OCI-LY1 (cell line): Measurements from ENCODE around the gene WDR20.
A peak's percentile ranks its signal among the peaks of the same experiment; 100 is the strongest.

ENCODE experiments used
- H2AFZ ChIP-seq: fragments of 200-600 bp; sonication (generic), shearing (Covaris generic); 2 replicates; pipeline ENCODE4 v1.6.0; 2014; ENCODE audit warnings: antibody characterized with exemption, mild to moderate bottlenecking, low read length
- H3F3A ChIP-seq: fragments of 200-600 bp; sonication (generic), shearing (Covaris generic); 2 replicates; pipeline ENCODE4 v1.6.0; 2014; ENCODE audit warnings: mild to moderate bottlenecking, antibody characterized with exemption, low read length, moderate library complexity; ENCODE audit not compliant: insufficient read depth
- H3K27ac ChIP-seq: fragments of 200-600 bp; sonication (generic); 2 replicates; pipeline ENCODE4 v1.5.1; 2014; ENCODE audit warnings: low read length, mixed run types, mild to moderate bottlenecking, low read depth; ENCODE audit not compliant: poor library complexity, severe bottlenecking
- H3K27me3 ChIP-seq: fragments of 200-600 bp; sonication (generic); 2 replicates; pipeline ENCODE4 v1.6.0; 2014; ENCODE audit warnings: antibody characterized with exemption, mild to moderate bottlenecking, low read length, moderate library complexity; ENCODE audit not compliant: insufficient read depth
- H3K36me3 ChIP-seq: fragments of 200-600 bp; sonication (generic); 2 replicates; pipeline ENCODE4 v1.6.1; 2014; ENCODE audit warnings: mild to moderate bottlenecking, antibody characterized with exemption, low read length, moderate library complexity, mixed read lengths; ENCODE audit not compliant: insufficient read depth
- H3K4me1 ChIP-seq: fragments of 200-600 bp; sonication (generic); 2 replicates; pipeline ENCODE4 v1.5.1; 2014; ENCODE audit warnings: mild to moderate bottlenecking, low read length, moderate library complexity; ENCODE audit not compliant: insufficient read depth, severe bottlenecking
- H3K4me2 ChIP-seq: fragments of 200-600 bp; sonication (generic), shearing (Covaris generic); 2 replicates; pipeline ENCODE4 v1.6.1; 2014; ENCODE audit warnings: low read length
- H3K4me3 ChIP-seq: fragments of 200-600 bp; sonication (generic); 2 replicates; pipeline ENCODE4 v1.5.1; 2014; ENCODE audit warnings: low read length, low read depth, mild to moderate bottlenecking, mixed read lengths; ENCODE audit not compliant: poor library complexity, severe bottlenecking
- H3K79me2 ChIP-seq: fragments of 200-600 bp; shearing (Covaris generic); 2 replicates; pipeline ENCODE4 v1.6.1; 2016; ENCODE audit warnings: mixed run types, low read length, mixed read lengths; ENCODE audit not compliant: insufficient read depth
- H3K9ac ChIP-seq: fragments of 200-600 bp; sonication (generic), shearing (Covaris generic); 2 replicates; pipeline ENCODE4 v1.6.1; 2014; ENCODE audit warnings: mild to moderate bottlenecking, low read length, mixed read lengths
- H3K9me2 ChIP-seq: fragments of 200-600 bp; sonication (generic), shearing (Covaris generic); 2 replicates; pipeline ENCODE4 v1.6.1; 2014; ENCODE audit warnings: low read depth, mild to moderate bottlenecking, low read length, mixed read lengths
- H3K9me3 ChIP-seq: fragments of 200-600 bp; shearing (Covaris generic); 2 replicates; pipeline ENCODE4 v1.6.1; 2014; ENCODE audit warnings: low read length, mixed read lengths
- H4K20me1 ChIP-seq: fragments of 200-600 bp; sonication (generic), shearing (Covaris generic); 2 replicates; pipeline ENCODE4 v1.6.0; 2016; ENCODE audit warnings: mild to moderate bottlenecking, low read length; ENCODE audit not compliant: insufficient read depth
- CTCF ChIP-seq: fragments of 200-600 bp; sonication (generic), shearing (Covaris generic); IDR thresholded peaks from 2 replicates; pipeline ENCODE4 v1.5.1; 2017; ENCODE audit warnings: mild to moderate bottlenecking, antibody characterized with exemption, low read length, moderate library complexity, mixed read lengths
- EZH2 ChIP-seq: fragments of 200-600 bp; sonication (generic), shearing (Covaris generic); IDR thresholded peaks from 2 replicates; pipeline ENCODE4 v1.8.0; 2017; ENCODE audit warnings: borderline replicate concordance, mixed run types, mild to moderate bottlenecking, antibody characterized with exemption, low read length, moderate library complexity, mixed read lengths

The WDR20 gene

GRCh38 chr14:102200690-102201352, 61.1 kb downstream of the WDR20 start:
- no peaks in the 10 kb centered on the region for H3K9me3 ChIP-seq
- H3K9ac ChIP-seq, result no peak overlapping the region; the same call in 1 of the 2 replicates
- H2AFZ ChIP-seq, result no peak overlapping the region
- peaks cover 22% of the 10 kb centered on the region; the same call in 1 of the 2 replicates for H3K36me3 ChIP-seq
- H3K4me1 ChIP-seq, result peaks cover 61% of the 10 kb centered on the region
- no peak for TF ChIP-seq CTCF
- no peak for TF ChIP-seq EZH2
- no peaks in the 10 kb centered on the region; the same call in 1 of the 2 replicates for H3F3A ChIP-seq
- H3K4me2 ChIP-seq, result peak overlapping the region; percentile 48
- no peaks in the 10 kb centered on the region for H4K20me1 ChIP-seq
- H3K9me2 ChIP-seq, result no peaks in the 10 kb centered on the region
- peak overlapping the region; percentile 95 for H3K27ac ChIP-seq
- no peaks in the 10 kb centered on the region for H3K27me3 ChIP-seq
- no peaks in the 10 kb centered on the region for H3K79me2 ChIP-seq
- no peak overlapping the region for H3K4me3 ChIP-seq

- H3K79me2 ChIP-seq, result no peaks in the 10 kb centered on the region
- H3K9ac ChIP-seq, result no peak overlapping the region
- H3K4me2 ChIP-seq, result peak overlapping the region; percentile 48; the same call in 1 of the 2 replicates
- TF ChIP-seq CTCF (no peak), EZH2 (no peak)
- H2AFZ ChIP-seq, result no peak overlapping the region
- no peaks in the 10 kb centered on the region for H3K9me2 ChIP-seq
- no peaks in the 10 kb centered on the region for H3K27me3 ChIP-seq
- H3F3A ChIP-seq, result no peaks in the 10 kb centered on the region; the same call in 1 of the 2 replicates
- H4K20me1 ChIP-seq, result no peaks in the 10 kb centered on the region
- H3K4me1 ChIP-seq, result peaks cover 66% of the 10 kb centered on the region
- H3K9me3 ChIP-seq, result no peaks in the 10 kb centered on the region
- H3K4me3 ChIP-seq, result no peak overlapping the region
- peaks cover 18% of the 10 kb centered on the region; the same call in 1 of the 2 replicates for H3K36me3 ChIP-seq
- peak overlapping the region; percentile 95 for H3K27ac ChIP-seq
Measured at GRCh38 chr14:102201353-102201738, 61.6 kb downstream of the WDR20 start.

GRCh38 chr14:102201776-102202175, 62.1 kb downstream of the WDR20 start:
- Histone ChIP-seq H3K27ac (peak overlapping the region; percentile 95), H3K79me2 (no peaks in the 10 kb centered on the region), H3F3A (no peaks in the 10 kb centered on the region; the same call in 1 of the 2 replicates), H3K4me3 (no peak overlapping the region), H2AFZ (no peak overlapping the region), H3K4me1 (peaks cover 71% of the 10 kb centered on the region), H3K9ac (no peak overlapping the region), H4K20me1 (no peaks in the 10 kb centered on the region), H3K9me3 (no peaks in the 10 kb centered on the region), H3K9me2 (no peaks in the 10 kb centered on the region), H3K27me3 (no peaks in the 10 kb centered on the region), H3K36me3 (peaks cover 16% of the 10 kb centered on the region; the same call in 1 of the 2 replicates), H3K4me2 (peak overlapping the region; percentile 23; the same call in 1 of the 2 replicates)
- no peak for TF ChIP-seq EZH2
- TF ChIP-seq CTCF, result no peak
